ENCODE results near the gene RAP1GAP2. TPM values are rescaled to one million over a fixed set of nuclear protein-coding genes. Genes with fewer than 3 reads are reported as not detected.

Gene RAP1GAP2
- total RNA-seq, 4 donors from 2014 or later = 0.85 to 2.4 (median 1.5) TPM

DNA sequence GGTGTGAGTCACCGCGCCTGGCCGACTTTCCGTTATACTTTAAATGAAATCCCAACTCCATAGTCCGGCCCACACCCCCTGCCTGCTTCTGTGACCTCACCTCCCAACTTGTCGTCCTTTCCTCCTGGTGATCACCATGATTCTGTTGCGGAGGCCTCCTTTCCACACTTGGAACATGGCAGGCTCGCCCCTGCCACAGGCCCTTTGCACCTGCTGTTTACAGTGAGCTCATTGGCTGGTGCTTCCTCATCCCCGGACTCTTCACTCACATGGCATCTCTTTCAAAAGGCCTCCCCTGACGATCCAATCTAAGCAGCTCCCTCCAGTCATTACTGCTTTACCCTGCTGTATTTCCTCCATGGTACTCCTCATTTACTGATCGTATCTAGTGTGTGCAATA lies 64.6 kb downstream of the RAP1GAP2 start:
- Histone ChIP-seq H3K27me3 (peaks cover 6 to 18% (median 7%) of the 10 kb centered on the region in 3 donors), H3K36me3 (no peaks in the 10 kb centered on the region), H3K27ac (no peak overlapping the region), H3K4me3 (no peak overlapping the region), H3K4me1 (no peaks in the 10 kb centered on the region), H3K9me3 (no peaks in the 10 kb centered on the region)
- in situ Hi-C loops (cut with MboI; ENCODE audit: low sequenced_read_pairs in 4 of 4) = no loop called here
- ATAC-seq (no peak), DNase-seq (no peak)
- TF ChIP-seq POLR2A (IDR thresholded peaks at IDR 0.05) (no peak), CTCF (IDR thresholded peaks at IDR 0.05 in 4 of 5, conservative IDR thresholded peaks at IDR 0.05 in 1 of 5) (no peak)
- intact Hi-C loops (cut with DNase I; ENCODE audit: low total_unique reads) = no loop called here

DNA sequence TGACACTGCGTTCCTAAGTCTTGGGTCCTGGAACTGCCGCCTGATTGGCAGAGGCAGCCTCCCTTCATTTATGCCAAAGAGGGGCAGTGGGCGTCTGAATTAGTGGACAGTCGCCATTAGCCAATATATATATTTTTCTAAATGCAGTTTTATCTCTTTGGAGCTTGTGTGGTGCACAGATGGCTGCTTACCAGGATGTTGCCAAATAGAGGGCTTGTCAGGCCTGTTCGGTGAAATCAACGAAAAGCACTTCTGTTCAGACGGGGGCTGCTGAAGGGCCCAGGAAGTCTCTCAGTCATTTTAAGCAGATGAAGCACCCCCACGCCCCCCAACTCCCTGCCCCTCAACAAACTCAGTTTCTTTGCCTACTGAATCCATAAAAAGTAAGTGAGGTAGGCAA lies 66.0 kb downstream of the RAP1GAP2 start:
- Histone ChIP-seq H3K4me3 (no peak overlapping the region), H3K27ac (no peak overlapping the region), H3K9me3 (no peaks in the 10 kb centered on the region), H3K36me3 (no peaks in the 10 kb centered on the region), H3K4me1 (no peaks in the 10 kb centered on the region), H3K27me3 (peaks cover 0 to 7% (median 5%) of the 10 kb centered on the region in 3 donors)
- intact Hi-C loops (cut with DNase I; ENCODE audit: low total_unique reads) = no loop called here
- ATAC-seq (no peak), DNase-seq (no peak)
- TF ChIP-seq CTCF (IDR thresholded peaks at IDR 0.05 in 4 of 5, conservative IDR thresholded peaks at IDR 0.05 in 1 of 5) (no peak), POLR2A (IDR thresholded peaks at IDR 0.05) (no peak)
- in situ Hi-C loops (cut with MboI; ENCODE audit: low sequenced_read_pairs in 4 of 4) = no loop called here

DNA sequence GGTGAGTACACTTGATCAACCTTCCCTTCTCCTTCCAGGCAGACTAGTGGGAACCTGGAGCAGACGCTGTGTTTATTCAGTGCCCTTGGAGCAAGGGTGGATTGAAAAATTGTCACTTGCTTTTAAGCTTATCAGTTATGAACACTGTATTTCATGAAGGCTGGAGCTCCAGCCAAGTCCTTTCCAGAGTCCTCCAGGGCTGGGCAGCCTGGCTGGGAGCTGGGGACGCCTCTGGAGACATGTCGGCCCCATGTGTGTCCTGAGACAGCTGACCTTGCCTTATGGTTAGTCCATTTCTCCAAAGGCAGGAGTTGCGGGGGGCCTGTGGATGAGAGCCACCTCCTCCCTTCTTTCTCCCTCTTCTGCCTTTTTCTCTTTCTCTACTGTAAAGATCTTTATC lies 67.0 kb downstream of the RAP1GAP2 start:
- H3K27me3 ChIP-seq = no peaks in the 10 kb centered on the region
- ATAC-seq = no peak
- H3K4me3 ChIP-seq = no peak overlapping the region
- no peaks in the 10 kb centered on the region for H3K9me3 ChIP-seq
- intact Hi-C loops (cut with DNase I; ENCODE audit: low total_unique reads) = no loop called here
- DNase-seq = no peak
- H3K4me1 ChIP-seq = no peaks in the 10 kb centered on the region
- no peak overlapping the region for H3K27ac ChIP-seq
- no peaks in the 10 kb centered on the region for H3K36me3 ChIP-seq
- TF ChIP-seq CTCF (IDR thresholded peaks at IDR 0.05 in 4 of 5, conservative IDR thresholded peaks at IDR 0.05 in 1 of 5) (no peak), POLR2A (IDR thresholded peaks at IDR 0.05) (no peak)
- in situ Hi-C loops (cut with MboI; ENCODE audit: low sequenced_read_pairs in 4 of 4) = no loop called here

DNA sequence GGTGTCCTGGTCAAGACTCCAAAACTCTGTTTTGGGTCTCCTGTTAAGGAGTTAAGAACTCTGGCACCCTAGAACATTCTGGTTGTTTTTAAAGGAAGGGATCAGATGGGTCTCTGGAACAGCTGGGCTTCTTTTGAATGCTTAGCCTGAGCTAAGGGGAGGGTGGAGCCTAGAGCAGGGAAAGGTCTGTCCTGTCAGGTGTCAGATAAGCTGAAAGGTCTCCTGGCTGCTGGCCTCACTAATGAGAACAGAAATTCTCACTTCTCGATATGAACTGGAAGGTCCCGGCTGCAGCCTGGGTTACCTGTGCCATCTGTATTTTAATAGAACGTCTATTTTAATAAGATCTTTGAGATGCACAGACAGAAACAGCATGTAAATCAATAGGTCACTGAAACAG lies 69.0 kb downstream of the RAP1GAP2 start:
- Histone ChIP-seq H3K27me3 (no peaks in the 10 kb centered on the region), H3K4me3 (no peak overlapping the region), H3K36me3 (no peaks in the 10 kb centered on the region), H3K4me1 (no peaks in the 10 kb centered on the region), H3K9me3 (no peaks in the 10 kb centered on the region), H3K27ac (no peak overlapping the region)
- in situ Hi-C loops (cut with MboI; ENCODE audit: low sequenced_read_pairs in 4 of 4) = no loop called here
- TF ChIP-seq CTCF (IDR thresholded peaks at IDR 0.05 in 4 of 5, conservative IDR thresholded peaks at IDR 0.05 in 1 of 5) = no peak
- no peak for TF ChIP-seq POLR2A (IDR thresholded peaks at IDR 0.05)
- intact Hi-C loops (cut with DNase I; ENCODE audit: low total_unique reads) = no loop called here
- DNase-seq = no peak
- ATAC-seq = no peak

All from gastrocnemius medialis (tissue), 4 donors.